Measurements from ENCODE around the gene CNKSR3.

CNKSR3 gene

DNA sequence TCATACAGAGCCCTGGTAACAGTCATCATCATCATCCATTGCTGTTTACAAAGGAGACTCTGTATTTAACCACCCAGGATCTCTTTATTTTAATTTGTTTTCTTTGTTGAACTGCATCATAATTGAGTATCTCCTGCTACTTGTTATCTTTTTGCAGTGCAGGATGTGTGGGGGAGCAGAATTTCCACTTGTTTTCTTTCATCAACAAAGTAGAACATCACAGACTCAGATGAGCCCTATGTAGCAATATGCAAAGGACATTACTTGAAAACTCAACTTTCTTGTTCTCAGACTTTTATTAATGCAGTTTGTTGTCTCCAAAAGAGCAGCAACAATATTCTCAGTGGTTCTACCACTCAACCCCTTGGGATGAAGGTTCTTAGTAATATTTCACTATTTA is 115.2 kb downstream of the CNKSR3 start:
- Mint-ChIP-seq H3K9me3 (ENCODE audit: low read depth) (no peaks in the 10 kb centered on the region), H3K27me3 (no peaks in the 10 kb centered on the region), H3K36me3 (no peaks in the 10 kb centered on the region), H3K4me1 (ENCODE audit: low read depth) (peaks cover 4% of the 10 kb centered on the region), H3K27ac (no peak overlapping the region), H3K4me3 (no peak overlapping the region)

DNA sequence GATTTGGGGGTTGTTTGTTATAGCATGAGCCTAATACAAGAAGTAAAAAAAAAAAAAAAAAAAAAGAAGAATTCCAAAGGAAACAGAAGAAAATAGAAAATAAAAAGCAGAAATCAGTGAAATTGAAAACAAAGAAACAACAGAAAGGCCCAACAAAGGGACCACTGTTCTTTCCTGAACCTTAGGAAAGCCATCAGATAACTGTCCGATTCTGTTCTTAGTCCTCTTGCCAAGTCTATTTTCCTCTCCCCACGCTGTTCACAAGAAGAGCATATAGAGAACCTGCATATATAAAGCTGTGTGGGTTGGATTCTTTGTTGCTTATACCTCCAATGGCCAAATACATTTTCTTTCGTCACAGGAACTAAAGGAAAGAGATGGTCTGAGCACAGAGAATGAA is 115.9 kb downstream of the CNKSR3 start:
- H3K27ac Mint-ChIP-seq: no peak overlapping the region
- H3K36me3 Mint-ChIP-seq: no peaks in the 10 kb centered on the region
- H3K27me3 Mint-ChIP-seq: no peaks in the 10 kb centered on the region
- H3K4me1 Mint-ChIP-seq (ENCODE audit: low read depth): peaks cover 4% of the 10 kb centered on the region
- no peak overlapping the region for H3K4me3 Mint-ChIP-seq
- no peaks in the 10 kb centered on the region for H3K9me3 Mint-ChIP-seq (ENCODE audit: low read depth)

DNA sequence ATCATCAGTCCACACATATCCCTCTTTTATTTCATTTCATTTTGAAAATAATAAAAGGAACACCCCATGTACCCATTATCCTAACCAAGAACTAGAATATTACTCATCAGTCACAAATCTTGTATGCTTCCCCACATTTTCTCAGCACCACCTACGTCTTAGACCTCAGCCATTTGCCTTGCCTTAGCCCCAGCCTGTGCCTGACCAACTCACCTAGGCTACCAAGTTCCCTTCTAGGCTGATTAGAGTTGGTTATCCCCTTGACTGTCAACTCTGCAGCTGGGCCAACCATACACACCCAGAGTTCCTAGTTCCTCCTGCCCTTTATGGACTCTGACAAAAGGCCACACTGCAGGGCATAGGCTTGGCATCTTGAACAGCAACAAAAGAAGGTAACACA is 120.5 kb downstream of the CNKSR3 start:
- peaks cover 4% of the 10 kb centered on the region for H3K4me1 Mint-ChIP-seq (ENCODE audit: low read depth)
- H3K27me3 Mint-ChIP-seq: peaks cover 3% of the 10 kb centered on the region
- H3K9me3 Mint-ChIP-seq (ENCODE audit: low read depth): peaks cover 4% of the 10 kb centered on the region
- H3K27ac Mint-ChIP-seq: no peak overlapping the region
- H3K36me3 Mint-ChIP-seq: no peaks in the 10 kb centered on the region
- H3K4me3 Mint-ChIP-seq: no peak overlapping the region

DNA sequence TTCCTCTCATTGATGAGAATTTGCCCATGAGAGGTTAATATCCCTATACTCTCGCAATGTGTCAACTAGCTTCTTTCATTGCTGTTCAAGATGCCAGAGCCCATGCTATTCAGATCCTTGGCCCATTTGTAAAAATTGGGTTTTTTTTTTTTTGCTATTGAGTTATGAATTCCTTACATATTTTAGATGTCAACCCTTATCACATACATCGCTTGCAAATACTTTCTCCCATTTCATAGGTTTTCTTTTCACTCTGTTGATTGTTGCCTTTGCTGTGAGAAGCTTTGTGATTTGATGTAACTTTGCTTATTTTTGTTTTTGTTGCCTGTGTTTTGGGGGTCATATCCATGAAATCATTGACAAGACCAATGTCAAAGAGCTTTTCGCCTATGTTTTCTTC is 121.7 kb downstream of the CNKSR3 start:
- Mint-ChIP-seq H3K4me3 (no peak overlapping the region), H3K9me3 (ENCODE audit: low read depth) (peaks cover 4% of the 10 kb centered on the region), H3K4me1 (ENCODE audit: low read depth) (no peaks in the 10 kb centered on the region), H3K27me3 (peaks cover 3% of the 10 kb centered on the region), H3K36me3 (no peaks in the 10 kb centered on the region), H3K27ac (no peak overlapping the region)

DNA sequence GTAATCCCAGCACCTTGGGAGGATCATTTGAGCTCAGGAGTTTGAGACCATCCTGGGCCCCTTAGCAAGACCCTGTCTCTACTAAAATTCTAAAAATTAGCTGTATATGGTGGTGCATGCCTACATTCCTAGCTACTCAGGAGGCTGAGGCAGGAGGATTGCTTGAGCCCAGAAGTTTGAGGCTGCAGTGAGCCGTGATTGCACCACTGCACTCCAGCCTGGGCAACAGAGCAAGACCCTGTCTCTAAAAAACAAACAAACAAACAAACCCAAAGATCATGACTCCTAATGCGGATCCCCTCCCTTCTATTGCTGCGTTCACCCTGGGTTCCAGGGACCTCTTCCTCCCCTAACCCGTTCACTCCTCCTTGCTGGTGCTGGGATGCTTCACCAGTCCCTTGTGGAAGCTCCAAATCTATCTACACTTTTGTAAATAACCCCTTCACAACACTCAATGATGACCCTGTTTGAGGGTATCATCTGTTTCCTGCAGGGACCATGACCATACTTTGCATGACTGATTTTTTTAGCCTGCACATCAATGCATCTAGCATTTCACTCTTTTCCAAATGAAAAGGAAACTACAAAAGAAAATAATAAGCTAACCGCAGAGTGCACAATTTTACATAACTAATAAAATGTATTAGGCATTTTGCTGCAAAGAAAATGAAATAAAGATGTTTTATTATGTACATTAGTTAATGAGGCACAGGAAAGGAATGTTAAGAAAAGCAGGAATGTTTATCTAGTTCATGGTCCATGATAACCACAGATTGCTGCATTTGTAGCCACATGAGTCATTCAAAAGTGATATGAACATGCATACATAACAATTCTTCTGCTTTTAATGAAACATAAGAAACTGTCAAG is 123.4 kb downstream of the CNKSR3 start:
- peaks cover 4% of the 10 kb centered on the region for H3K9me3 Mint-ChIP-seq (ENCODE audit: low read depth)
- H3K4me3 Mint-ChIP-seq: no peak overlapping the region
- no peaks in the 10 kb centered on the region for H3K4me1 Mint-ChIP-seq (ENCODE audit: low read depth)
- H3K27ac Mint-ChIP-seq: no peak overlapping the region
- no peaks in the 10 kb centered on the region for H3K36me3 Mint-ChIP-seq
- peaks cover 3% of the 10 kb centered on the region for H3K27me3 Mint-ChIP-seq

DNA sequence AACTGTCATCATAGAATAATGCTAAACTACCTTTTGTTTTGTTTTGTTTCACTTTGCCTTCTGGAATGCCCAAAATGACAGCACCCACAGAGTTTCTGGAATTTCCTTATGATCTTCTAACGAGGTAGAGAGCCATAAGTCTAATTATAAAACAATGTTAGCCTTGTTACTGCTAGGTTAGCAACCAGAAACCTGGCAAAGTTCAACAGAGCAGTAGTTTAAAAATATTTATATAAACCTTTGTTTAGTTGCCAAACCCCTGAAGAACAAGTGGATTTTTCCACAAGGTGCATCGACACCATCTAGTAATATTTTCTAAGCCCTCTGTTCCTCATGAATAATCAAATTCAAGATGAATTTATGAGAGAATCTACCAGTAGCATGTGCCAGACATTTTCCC is 126.3 kb downstream of the CNKSR3 start:
- H3K9me3 Mint-ChIP-seq (ENCODE audit: low read depth): peaks cover under 1% of the 10 kb centered on the region
- no peak overlapping the region for H3K27ac Mint-ChIP-seq
- no peak overlapping the region for H3K4me3 Mint-ChIP-seq
- no peaks in the 10 kb centered on the region for H3K4me1 Mint-ChIP-seq (ENCODE audit: low read depth)
- peaks cover 3% of the 10 kb centered on the region for H3K27me3 Mint-ChIP-seq
- no peaks in the 10 kb centered on the region for H3K36me3 Mint-ChIP-seq

DNA sequence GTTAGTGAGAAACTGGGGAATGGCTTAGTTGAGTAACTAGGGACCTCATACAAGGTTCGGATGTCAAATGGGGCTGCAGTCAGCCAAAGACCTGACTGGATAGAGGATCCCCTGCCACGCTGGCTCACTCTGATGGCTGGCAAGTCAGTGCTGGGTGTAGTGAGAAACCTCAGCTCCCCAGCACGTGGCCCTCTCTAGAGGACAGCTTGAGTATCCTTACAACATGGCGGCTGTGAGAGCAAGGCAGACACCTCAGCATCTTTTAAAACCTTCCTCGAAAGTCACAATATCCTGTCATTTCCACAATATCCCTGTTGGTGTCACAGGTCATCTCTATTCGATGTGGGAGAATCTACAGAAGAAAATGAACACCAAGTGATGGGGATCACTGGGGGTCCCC is 127.2 kb downstream of the CNKSR3 start:
- Mint-ChIP-seq H3K4me3 (no peak overlapping the region), H3K36me3 (no peaks in the 10 kb centered on the region), H3K9me3 (ENCODE audit: low read depth) (no peaks in the 10 kb centered on the region), H3K27ac (no peak overlapping the region), H3K27me3 (peaks cover 3% of the 10 kb centered on the region), H3K4me1 (ENCODE audit: low read depth) (no peaks in the 10 kb centered on the region)

DNA sequence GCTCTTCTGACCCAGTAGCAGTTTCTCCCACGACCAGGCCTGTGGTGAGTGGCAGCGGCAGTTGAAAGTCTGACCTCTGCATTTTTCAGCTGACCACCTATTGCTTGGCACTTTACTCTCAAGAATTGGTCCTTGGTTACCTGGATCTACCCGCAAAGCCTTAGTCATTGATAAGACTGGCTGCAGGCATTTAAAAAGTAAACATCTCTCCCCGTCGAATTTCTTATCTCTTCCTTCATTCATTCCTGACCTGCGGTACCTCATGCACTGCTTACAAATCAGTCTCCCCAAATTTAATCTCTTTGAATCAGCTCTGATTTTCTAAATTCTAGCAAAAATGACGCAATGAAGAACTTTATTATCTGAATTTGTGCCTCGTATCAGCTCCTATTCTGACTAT is 127.7 kb downstream of the CNKSR3 start:
- no peak overlapping the region for H3K27ac Mint-ChIP-seq
- peaks cover 3% of the 10 kb centered on the region for H3K27me3 Mint-ChIP-seq
- no peaks in the 10 kb centered on the region for H3K36me3 Mint-ChIP-seq
- no peak overlapping the region for H3K4me3 Mint-ChIP-seq
- H3K9me3 Mint-ChIP-seq (ENCODE audit: low read depth): no peaks in the 10 kb centered on the region
- no peaks in the 10 kb centered on the region for H3K4me1 Mint-ChIP-seq (ENCODE audit: low read depth)

DNA sequence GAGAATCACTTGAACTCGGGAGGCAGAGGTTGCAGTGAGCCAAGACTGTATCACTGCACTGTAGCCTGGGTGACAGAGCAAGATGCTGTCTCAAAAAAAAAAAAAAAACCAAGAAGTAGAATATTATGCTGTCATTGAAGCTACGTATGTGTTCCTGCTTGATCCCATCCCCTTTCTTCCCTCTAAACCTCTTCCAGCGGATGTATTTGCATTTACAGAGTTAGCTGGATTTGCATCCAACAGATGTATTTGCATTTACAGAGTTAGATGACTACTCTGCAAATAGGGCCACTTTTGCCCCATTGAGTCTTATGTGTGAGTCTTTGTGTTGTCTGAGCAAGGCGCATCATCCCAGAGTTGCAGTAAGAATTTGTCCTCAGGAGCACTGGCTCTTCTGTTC is 128.9 kb downstream of the CNKSR3 start:
- H3K36me3 Mint-ChIP-seq: no peaks in the 10 kb centered on the region
- no peak overlapping the region for H3K4me3 Mint-ChIP-seq
- H3K9me3 Mint-ChIP-seq (ENCODE audit: low read depth): no peaks in the 10 kb centered on the region
- H3K4me1 Mint-ChIP-seq (ENCODE audit: low read depth): no peaks in the 10 kb centered on the region
- H3K27ac Mint-ChIP-seq: no peak overlapping the region
- H3K27me3 Mint-ChIP-seq: peaks cover 2% of the 10 kb centered on the region

DNA sequence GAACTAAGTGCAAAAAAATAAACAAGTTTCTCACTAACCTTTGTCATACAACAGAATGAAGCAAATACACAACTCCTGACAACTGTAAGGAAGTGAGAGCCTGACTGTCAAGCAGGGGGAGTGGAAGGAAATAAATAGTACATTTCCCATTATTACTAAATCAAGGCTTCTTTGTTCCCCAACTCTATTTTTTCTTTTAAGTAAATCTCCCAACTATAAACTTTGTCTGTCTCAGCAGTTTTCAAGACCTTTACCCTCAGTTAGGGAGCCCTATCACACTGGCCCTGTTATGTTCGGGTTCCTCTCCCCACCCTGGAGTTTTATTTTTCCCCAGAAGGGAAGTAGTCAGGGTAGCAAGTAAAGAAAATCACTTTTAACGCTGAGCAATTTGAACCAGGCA is 129.7 kb downstream of the CNKSR3 start:
- H3K9me3 Mint-ChIP-seq (ENCODE audit: low read depth): no peaks in the 10 kb centered on the region
- no peaks in the 10 kb centered on the region for H3K27me3 Mint-ChIP-seq
- H3K4me3 Mint-ChIP-seq: no peak overlapping the region
- no peaks in the 10 kb centered on the region for H3K4me1 Mint-ChIP-seq (ENCODE audit: low read depth)
- no peaks in the 10 kb centered on the region for H3K36me3 Mint-ChIP-seq
- H3K27ac Mint-ChIP-seq: no peak overlapping the region

DNA sequence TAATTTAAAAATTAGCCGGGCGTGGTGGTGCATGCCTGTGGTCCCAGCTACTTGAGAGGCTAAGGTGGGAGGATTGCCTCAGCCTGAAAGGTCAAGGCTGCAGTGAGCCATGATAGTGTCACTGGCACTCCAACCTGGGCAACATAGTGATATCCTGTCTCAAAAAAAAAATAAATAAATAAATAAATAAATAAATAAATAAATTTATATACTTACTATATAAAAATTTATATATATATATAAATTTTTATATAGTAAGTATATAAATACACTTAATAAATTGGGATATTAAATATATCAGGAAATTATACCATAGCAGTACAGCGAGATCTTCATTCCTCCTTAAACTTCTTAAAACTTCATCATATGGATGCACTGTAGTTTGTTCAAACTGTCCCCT is 130.9 kb downstream of the CNKSR3 start:
- Mint-ChIP-seq H3K27ac (no peak overlapping the region), H3K4me1 (ENCODE audit: low read depth) (no peaks in the 10 kb centered on the region), H3K4me3 (no peak overlapping the region), H3K36me3 (no peaks in the 10 kb centered on the region), H3K27me3 (no peaks in the 10 kb centered on the region), H3K9me3 (ENCODE audit: low read depth) (no peaks in the 10 kb centered on the region)

DNA sequence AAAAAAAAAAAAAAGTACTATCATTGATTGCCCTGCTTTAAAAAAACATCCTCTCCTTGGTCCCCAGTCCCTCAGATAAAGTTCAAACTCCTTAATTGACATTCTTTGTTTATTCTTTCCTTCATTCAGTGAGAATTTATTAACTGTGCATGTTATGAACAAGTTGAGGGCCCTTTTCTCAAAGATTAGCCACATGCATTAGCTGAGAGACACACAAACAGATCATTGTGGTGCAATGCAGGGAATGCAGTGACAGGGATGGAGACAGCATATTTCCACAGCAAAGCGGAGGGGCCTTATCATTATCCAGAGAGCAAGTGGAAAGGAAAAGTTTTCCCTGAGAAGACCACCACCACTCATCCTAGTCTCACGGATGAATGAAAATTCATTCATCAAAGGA is 132.0 kb downstream of the CNKSR3 start:
- H3K4me3 Mint-ChIP-seq: no peak overlapping the region
- H3K27ac Mint-ChIP-seq: no peak overlapping the region
- H3K27me3 Mint-ChIP-seq: no peaks in the 10 kb centered on the region
- H3K4me1 Mint-ChIP-seq (ENCODE audit: low read depth): no peaks in the 10 kb centered on the region
- no peaks in the 10 kb centered on the region for H3K9me3 Mint-ChIP-seq (ENCODE audit: low read depth)
- peaks cover 3% of the 10 kb centered on the region for H3K36me3 Mint-ChIP-seq

DNA sequence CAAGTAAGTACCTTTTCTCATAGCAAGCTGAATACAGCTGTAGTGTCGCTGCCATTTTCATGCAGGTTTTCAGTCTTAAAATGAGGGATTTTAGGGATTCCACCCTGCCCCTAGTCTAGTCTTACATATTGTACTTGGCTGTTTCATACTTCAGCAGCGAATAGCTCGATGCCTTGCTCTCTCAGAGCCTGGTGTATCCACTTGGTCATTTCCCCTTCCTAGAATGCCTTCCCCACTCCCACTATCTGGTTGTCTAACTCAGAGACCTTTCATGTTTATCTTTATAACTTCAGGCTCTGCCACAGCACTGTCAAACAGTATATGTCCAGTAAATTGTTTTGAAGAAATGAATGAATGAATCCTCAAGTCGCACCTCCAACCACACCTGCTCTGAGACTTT is 132.8 kb downstream of the CNKSR3 start:
- H3K27ac Mint-ChIP-seq: no peak overlapping the region
- H3K9me3 Mint-ChIP-seq (ENCODE audit: low read depth): no peaks in the 10 kb centered on the region
- no peaks in the 10 kb centered on the region for H3K27me3 Mint-ChIP-seq
- H3K36me3 Mint-ChIP-seq: peaks cover 3% of the 10 kb centered on the region
- no peak overlapping the region for H3K4me3 Mint-ChIP-seq
- H3K4me1 Mint-ChIP-seq (ENCODE audit: low read depth): no peaks in the 10 kb centered on the region

DNA sequence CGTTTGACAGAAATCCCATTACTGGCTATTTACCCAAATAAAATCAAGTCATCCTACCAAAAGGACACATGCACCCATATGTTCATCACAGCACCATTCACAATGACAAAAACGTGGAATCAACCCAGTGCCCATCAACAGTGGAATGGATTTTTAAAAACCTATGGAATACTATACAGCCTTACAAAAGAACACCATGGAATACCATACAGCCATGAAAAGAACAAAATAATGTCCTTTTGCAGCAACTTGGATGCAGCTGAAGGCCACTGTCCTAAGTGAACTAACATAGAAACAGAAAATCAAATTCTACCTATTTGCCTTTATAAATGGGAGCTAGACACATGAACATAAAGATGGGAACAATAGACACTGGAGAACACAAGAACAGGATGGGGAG is 136.5 kb downstream of the CNKSR3 start:
- H3K27ac Mint-ChIP-seq: no peak overlapping the region
- peaks cover 1% of the 10 kb centered on the region for H3K4me1 Mint-ChIP-seq (ENCODE audit: low read depth)
- H3K36me3 Mint-ChIP-seq: peaks cover 3% of the 10 kb centered on the region
- H3K4me3 Mint-ChIP-seq: no peak overlapping the region
- no peaks in the 10 kb centered on the region for H3K27me3 Mint-ChIP-seq
- no peaks in the 10 kb centered on the region for H3K9me3 Mint-ChIP-seq (ENCODE audit: low read depth)

DNA sequence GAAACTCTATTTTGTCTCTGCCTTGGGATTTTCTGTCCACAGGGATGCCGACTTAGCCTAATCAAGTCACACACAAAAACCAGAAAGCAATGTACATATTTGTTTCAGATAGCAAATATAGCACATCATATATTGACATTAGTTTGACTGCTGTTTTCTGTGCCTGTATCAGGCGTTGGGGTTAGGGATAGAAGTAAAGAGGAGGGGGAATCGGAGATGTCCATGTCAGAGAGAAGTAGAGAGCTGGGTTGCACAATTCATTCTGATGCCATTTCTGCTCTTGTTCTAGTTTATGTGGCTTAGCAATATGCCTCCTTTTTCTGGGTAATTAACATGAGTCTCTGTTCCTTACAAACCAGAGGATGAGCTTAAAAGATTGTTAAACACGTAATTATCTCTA is 139.2 kb downstream of the CNKSR3 start:
- Mint-ChIP-seq H3K36me3 (peaks cover 3% of the 10 kb centered on the region), H3K9me3 (ENCODE audit: low read depth) (no peaks in the 10 kb centered on the region), H3K27me3 (no peaks in the 10 kb centered on the region), H3K4me3 (no peak overlapping the region), H3K27ac (no peak overlapping the region), H3K4me1 (ENCODE audit: low read depth) (peaks cover 1% of the 10 kb centered on the region)

DNA sequence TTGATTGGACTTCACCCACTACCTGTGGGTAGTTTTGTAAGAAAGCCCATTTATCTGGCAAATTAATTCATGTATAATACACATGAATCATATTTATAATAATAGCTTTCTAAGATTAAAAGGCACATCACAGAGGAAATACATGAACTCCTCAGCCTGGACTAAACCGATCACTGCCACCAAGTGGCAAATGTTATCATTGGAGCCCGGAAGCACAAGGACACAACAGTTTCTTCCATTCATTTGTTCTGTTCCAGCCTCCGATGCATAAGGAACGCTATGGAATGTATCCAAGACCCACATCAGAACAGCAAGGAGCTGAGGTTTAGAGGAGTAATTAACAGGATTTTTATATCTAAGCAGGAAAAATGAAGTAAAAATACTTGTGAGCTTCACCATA is 139.9 kb downstream of the CNKSR3 start:
- Mint-ChIP-seq H3K9me3 (ENCODE audit: low read depth) (no peaks in the 10 kb centered on the region), H3K4me1 (ENCODE audit: low read depth) (peaks cover 1% of the 10 kb centered on the region), H3K27ac (no peak overlapping the region), H3K27me3 (no peaks in the 10 kb centered on the region), H3K4me3 (no peak overlapping the region), H3K36me3 (peaks cover 3% of the 10 kb centered on the region)
